Testis (tissue), 3 donors: ENCODE results near the gene SLC2A10. TPM values are rescaled to one million over a fixed set of nuclear protein-coding genes. Genes with fewer than 3 reads are reported as not detected.

Source experiments
- DNase-seq: peaks from one replicate; pipeline ENCODE4 v3.0.0-alpha.2; 2019
- H3K27ac ChIP-seq, 2 donors: fragments of 200-600 bp; sonication (generic); one replicate each; pipeline ENCODE4 v1.5.1; 2019
- H3K27me3 ChIP-seq: fragments of 200-600 bp; sonication (generic); one replicate; pipeline ENCODE4 v1.5.1; 2019
- H3K36me3 ChIP-seq: fragments of 200-600 bp; sonication (generic); one replicate; pipeline ENCODE4 v1.5.1; 2017; ENCODE audit warnings: low read depth; ENCODE audit errors: missing control alignments
- H3K4me1 ChIP-seq: fragments of 200-600 bp; sonication (generic); one replicate; pipeline ENCODE4 v1.5.1; 2019
- H3K4me3 ChIP-seq, 2 donors: fragments of 200-600 bp; sonication (generic); one replicate each; pipeline ENCODE4 v1.5.1; 2017 to 2019
- H3K9me3 ChIP-seq: fragments of 200-600 bp; sonication (generic); one replicate; pipeline ENCODE4 v1.5.1; 2017
- POLR2A ChIP-seq: fragments of 450-650 bp; IDR thresholded peaks from one replicate; pipeline ENCODE4 v1.6.1; 2017; ENCODE audit warnings: antibody characterized with exemption, mild to moderate bottlenecking, moderate library complexity
- WGBS, 2 donors: methylation state at CpG; one replicate each; pipeline ENCODE4 v1.1.5; 2018; 5-methylcytosine and 5-hydroxymethylcytosine counted together
- intact Hi-C: fragments of 100-400 bp; cut with DNase I; formaldehyde crosslinking; loops from one replicate; pipeline ENCODE4 v1.15.1; 2023; ENCODE audit warnings: low total_unique reads
- polyA plus RNA-seq: library from polyadenylated mRNA; stranded (reverse); fragments of 350-450 nt; fragmentation: Illumina TruSeq; extraction: RNeasy Lipid Tissue Mini Kit (QIAGEN cat#74804); gene quantifications from one replicate; pipeline ENCODE4 v1.2.3, GENCODE V29; 2014; ENCODE audit warnings: low read depth, low replicate concordance; ENCODE audit not compliant: insufficient read depth
- total RNA-seq, 2 donors: library from RNA; depleted of rRNA; stranded (reverse); fragments of >200 nt; gene quantifications; one replicate each; pipeline ENCODE4 v1.2.3, GENCODE V29; 2016
- TF ChIP-seq, protein P1 (sequence below), 3 experiments: fragments of 450-650 bp in 2 of 3; fragments of 200-600 bp in 1 of 3; sonication (generic) in 1 of 3; IDR thresholded peaks; one replicate each; pipeline ENCODE4 v1.5.1; 2016 to 2019; ENCODE audit warnings: antibody characterized with exemption in 3 of 3, mild to moderate bottlenecking in 2 of 3, moderate library complexity in 1 of 3

SLC2A10 gene
- total and polyA plus RNA-seq, 3 donors from 2014 or later: 4.8 to 12.2 (median 12.0) TPM

- intact Hi-C loops: no loop called here
- peak; percentile 78 for DNase-seq
- Histone ChIP-seq H3K9me3 (no peaks in the 10 kb centered on the region), H3K27me3 (no peaks in the 10 kb centered on the region), H3K36me3 (no peaks in the 10 kb centered on the region), H3K4me3 (peak overlapping the region in 1 of 2 donors; percentile 5), H3K27ac (peak overlapping the region in 1 of 2 donors; percentile 31), H3K4me1 (peaks cover 27% of the 10 kb centered on the region)
- 14 to 23% methylated on average over 23 of the region's 23 CpGs for WGBS, 2 donors
- TF ChIP-seq, protein P1, sequence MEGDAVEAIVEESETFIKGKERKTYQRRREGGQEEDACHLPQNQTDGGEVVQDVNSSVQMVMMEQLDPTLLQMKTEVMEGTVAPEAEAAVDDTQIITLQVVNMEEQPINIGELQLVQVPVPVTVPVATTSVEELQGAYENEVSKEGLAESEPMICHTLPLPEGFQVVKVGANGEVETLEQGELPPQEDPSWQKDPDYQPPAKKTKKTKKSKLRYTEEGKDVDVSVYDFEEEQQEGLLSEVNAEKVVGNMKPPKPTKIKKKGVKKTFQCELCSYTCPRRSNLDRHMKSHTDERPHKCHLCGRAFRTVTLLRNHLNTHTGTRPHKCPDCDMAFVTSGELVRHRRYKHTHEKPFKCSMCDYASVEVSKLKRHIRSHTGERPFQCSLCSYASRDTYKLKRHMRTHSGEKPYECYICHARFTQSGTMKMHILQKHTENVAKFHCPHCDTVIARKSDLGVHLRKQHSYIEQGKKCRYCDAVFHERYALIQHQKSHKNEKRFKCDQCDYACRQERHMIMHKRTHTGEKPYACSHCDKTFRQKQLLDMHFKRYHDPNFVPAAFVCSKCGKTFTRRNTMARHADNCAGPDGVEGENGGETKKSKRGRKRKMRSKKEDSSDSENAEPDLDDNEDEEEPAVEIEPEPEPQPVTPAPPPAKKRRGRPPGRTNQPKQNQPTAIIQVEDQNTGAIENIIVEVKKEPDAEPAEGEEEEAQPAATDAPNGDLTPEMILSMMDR (IDR thresholded peaks at IDR 0.05): no peak
- TF ChIP-seq POLR2A: no peak
Measured at GRCh38 chr20:46683939-46684750, 25.3 kb upstream of the SLC2A10 start.

- H3K9me3 ChIP-seq: no peaks in the 10 kb centered on the region
- peak; percentile 29 for DNase-seq
- H3K4me3 ChIP-seq: peak overlapping the region; percentile 88 to 95
- 10% methylated on average over 19 to 20 of the region's 20 CpGs for WGBS, 2 donors
- no peaks in the 10 kb centered on the region for H3K36me3 ChIP-seq
- intact Hi-C loops: no loop called here
- TF ChIP-seq, protein P1 (IDR thresholded peaks at IDR 0.05): no peak
- no peak for TF ChIP-seq POLR2A
- H3K27ac ChIP-seq: peak overlapping the region; percentile 85 to 94
- H3K4me1 ChIP-seq: peaks cover 14% of the 10 kb centered on the region
- H3K27me3 ChIP-seq: no peaks in the 10 kb centered on the region
Measured at GRCh38 chr20:46688151-46689081, 21.0 kb upstream of the SLC2A10 start.

- Histone ChIP-seq H3K4me3 (peak within 1 kb of the TSS; percentile 88 to 95), H3K27me3 (no peaks in the 10 kb centered on the region), H3K4me1 (peaks cover 11% of the 10 kb centered on the region), H3K9me3 (no peaks in the 10 kb centered on the region), H3K36me3 (no peaks in the 10 kb centered on the region), H3K27ac (peak within 1 kb of the TSS; percentile 85 to 94)
- 0% methylated on average over 15 to 65 of the region's 71 CpGs for WGBS, 2 donors
- peak; percentile 100 for DNase-seq
- peak; percentile 59 for TF ChIP-seq POLR2A
- TF ChIP-seq, protein P1 (IDR thresholded peaks at IDR 0.05): peak; percentile 10 to 47 (median 46)
- intact Hi-C loops: no loop called here
Measured at GRCh38 chr20:46689082-46689753, 20.2 kb upstream of the SLC2A10 start, which contains the start of gene TP53RK. TP53RK (minus strand) TSS chr20:46689444; CDS start chr20:46689414, 30 bp downstream.

GRCh38 chr20:46689754-46690085, 19.7 kb upstream of the SLC2A10 start:
- Histone ChIP-seq H3K36me3 (no peaks in the 10 kb centered on the region), H3K27ac (peak overlapping the region; percentile 83 to 94), H3K4me1 (peaks cover 11% of the 10 kb centered on the region), H3K4me3 (peak overlapping the region; percentile 88 to 95), H3K27me3 (no peaks in the 10 kb centered on the region), H3K9me3 (no peaks in the 10 kb centered on the region)
- intact Hi-C loops: no loop called here
- DNase-seq: no peak
- no peak for TF ChIP-seq POLR2A
- TF ChIP-seq, protein P1 (IDR thresholded peaks at IDR 0.05): no peak
- WGBS, 2 donors: 0% methylated on average over 12 of the region's 12 CpGs
